GDM1 (cell line): ENCODE measurements around the gene DMTF1.
"Not testable (repeated sequence)": the region's sequence is repeated elsewhere in the genome, so short reads cannot be mapped to it uniquely, and the experiment has no call there.

Experiments used
- DNase-seq: peaks from one replicate; lab custom pipeline; 2025; lab: John Stamatoyannopoulos, UW

Gene DMTF1, protein sequence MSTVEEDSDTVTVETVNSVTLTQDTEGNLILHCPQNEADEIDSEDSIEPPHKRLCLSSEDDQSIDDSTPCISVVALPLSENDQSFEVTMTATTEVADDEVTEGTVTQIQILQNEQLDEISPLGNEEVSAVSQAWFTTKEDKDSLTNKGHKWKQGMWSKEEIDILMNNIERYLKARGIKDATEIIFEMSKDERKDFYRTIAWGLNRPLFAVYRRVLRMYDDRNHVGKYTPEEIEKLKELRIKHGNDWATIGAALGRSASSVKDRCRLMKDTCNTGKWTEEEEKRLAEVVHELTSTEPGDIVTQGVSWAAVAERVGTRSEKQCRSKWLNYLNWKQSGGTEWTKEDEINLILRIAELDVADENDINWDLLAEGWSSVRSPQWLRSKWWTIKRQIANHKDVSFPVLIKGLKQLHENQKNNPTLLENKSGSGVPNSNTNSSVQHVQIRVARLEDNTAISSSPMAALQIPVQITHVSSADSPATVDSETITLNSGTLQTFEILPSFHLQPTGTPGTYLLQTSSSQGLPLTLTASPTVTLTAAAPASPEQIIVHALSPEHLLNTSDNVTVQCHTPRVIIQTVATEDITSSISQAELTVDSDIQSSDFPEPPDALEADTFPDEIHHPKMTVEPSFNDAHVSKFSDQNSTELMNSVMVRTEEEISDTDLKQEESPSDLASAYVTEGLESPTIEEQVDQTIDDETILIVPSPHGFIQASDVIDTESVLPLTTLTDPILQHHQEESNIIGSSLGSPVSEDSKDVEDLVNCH

DNA sequence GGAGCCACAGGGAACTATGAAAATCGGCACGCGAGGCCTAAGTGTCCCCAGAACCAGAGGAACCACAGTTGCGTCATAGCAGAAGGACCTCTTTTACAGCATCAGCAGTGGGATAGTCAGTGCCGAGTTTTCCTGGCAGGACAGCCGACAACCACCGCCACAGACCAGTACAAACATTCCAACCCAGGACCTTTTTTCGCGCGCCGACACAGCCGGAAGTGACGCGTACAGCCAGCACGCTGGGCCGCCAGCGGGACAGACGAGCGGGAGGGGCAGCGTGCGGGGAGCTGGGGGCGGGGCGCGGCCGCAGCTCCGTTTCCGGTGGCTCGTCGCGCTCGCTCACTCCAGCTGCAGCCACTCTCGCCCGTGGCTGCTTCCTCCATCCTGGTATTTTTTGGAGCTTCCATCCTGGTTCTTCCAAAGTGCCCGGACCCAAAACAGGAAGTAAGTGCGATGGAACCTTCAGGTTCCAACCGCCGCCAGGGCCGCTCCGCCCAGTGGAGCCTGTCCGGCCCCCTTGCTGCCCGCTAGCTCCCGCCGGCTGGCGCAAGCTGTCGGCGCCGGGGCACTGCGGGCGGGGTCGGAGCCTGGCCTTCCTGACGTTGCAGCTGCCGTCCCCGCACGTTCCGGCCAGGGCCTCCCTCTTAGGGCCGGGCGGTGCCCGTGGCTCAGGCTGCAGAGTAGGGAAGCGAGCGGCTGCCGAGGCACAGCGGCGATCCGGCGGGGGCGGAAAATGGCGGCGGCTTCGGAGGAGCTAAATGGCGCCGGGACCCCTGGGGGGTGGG, at the start of gene DMTF1:
DMTF1 (plus strand) TSS at position 342 of the 785 bp plus-strand sequence. CDS start 12,489 bp downstream, outside the sequence.
- peak; percentile 94 for DNase-seq

DNA sequence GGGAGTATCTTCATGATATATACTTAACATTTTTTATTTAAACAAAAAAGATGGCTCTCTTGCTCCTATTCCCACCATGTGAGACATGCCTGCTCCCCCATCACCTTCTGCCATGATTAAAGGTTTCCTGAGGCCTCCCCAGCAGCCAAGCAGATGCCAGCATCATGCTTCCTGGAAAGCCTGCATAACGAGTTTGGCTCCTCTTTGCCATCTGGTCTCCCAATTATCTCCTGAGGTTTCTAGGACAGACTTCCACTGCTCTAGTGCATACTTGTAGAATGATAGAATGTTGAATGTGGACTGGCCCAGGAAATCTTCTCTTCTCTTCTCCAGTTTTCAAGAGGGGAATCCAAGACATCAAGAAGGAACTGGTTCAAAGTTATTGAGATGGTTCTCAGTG, 46.9 kb upstream of the DMTF1 start:
- no peak for DNase-seq

DNA sequence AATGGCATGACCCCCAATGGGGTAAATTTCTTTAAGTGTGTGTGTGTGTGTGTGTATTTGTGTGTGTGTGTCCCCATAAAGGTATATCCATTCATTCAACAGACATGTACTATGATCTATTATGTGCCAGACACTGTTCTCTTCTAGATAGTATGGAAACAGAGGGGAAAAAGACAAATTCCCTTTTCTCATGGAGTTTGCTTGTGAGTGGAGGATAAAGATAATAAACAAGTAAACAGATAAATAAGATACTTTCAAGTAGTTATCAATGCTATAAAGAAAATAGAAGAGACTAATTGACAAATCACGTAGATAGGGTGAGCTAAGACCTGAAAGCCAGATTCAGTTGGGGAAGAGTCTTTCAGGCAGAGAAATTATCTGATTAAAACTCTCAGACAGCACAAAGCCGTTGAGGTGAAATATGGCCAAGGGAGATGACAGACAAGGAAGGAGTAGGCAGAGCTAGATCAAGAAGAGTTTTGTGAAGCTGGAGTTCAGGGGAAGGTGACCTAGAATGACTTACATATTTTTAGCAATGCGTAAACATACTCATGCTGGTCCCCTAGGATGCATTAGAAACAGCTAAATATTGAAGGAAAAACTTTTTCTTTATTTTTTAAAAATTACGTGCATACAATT, 45.2 kb upstream of the DMTF1 start:
- DNase-seq: no peak

DNA sequence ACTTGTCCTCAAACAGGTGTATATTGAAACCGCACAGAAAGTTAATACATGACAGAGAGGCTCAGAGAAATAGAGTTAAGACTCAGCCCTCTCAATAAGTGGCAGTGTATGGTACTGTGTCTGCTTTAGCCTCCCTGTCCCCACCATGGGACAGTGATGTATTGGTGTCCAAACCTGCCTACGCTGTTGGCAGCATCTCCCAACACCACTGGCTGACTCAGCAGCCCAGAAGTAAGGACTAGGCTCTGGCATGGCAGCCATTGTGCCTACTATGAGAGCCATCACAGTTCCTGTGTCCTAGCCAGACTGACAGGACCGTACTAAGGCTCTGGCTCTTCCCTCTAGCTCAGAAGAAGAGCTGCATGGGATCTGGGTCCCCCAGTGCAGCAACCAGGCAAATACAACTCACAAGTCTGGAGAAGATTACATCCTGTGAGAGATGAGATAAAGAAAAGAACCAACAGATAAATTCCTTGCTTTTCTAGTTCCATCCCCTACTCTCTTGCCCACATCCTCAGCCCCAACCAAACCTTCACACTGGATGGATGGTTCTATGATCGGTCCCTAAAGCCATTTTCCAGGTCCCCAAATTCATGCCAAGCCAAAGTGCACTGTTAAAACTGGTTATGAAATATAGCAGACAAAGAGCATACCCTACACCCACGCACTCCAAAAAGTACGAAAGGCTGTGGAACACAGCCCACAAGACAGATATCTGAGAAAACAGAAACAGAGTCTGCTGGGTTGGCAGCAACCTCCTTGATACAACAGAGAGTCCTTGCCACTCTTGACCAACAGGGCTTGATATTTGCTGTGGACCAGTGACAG, 44.1 kb upstream of the DMTF1 start:
- DNase-seq: no peak

DNA sequence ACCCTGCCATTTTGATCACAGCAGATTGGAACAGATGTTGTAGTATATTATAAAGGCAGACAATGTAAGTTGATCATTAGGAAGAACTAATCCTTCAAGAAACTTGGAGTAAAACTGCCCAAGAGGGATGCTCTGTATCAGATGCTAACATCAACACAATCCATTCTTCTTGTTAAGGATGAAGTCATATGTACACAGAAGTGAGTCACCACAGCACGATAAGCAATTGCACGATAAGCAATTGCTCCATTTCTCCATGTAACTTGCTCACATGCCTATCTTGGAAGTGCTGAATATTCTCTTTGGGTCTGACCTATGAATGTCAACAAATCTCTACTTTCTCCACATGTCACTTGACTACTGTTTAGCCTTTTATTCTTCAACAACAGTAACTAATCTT, 41.5 kb upstream of the DMTF1 start:
- DNase-seq: no peak

DNA sequence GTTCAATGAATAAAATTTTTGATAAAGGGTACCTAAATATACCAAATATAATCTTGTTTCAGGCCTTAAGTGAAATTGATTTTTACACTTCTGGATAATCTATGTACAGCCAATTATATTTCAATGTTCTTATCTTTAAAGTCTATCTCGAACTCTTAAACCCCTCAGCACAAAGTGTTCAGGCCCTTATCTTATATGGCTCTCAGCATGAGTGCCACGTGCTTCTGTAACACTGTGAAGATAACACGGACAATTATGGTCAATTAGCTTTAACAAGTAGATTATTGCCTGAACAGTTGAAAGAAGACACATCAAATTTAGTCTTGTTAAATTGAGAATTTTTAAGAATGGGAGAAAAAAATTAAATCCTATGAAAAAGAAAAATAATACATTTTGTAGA, 40.4 kb upstream of the DMTF1 start:
- DNase-seq: no peak

DNA sequence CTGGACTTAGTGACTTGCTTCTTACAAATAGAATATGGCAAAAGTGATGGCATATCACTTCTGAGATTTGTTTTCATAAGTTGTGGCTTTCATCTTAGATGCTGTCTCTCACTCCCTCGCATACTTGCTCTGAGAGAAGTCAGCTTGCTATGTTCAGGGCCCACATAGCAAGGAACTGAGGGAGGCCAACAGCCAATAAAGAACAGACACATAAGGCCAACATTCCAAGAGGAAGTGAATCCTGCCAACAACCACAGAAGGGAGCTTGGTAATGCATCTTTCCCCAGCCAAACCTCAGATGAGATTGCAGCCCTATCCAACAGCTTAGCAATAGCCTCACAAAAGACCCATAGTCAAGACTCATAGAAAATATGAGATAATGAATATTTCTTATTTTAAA, 39.2 kb upstream of the DMTF1 start:
- DNase-seq: no peak

DNA sequence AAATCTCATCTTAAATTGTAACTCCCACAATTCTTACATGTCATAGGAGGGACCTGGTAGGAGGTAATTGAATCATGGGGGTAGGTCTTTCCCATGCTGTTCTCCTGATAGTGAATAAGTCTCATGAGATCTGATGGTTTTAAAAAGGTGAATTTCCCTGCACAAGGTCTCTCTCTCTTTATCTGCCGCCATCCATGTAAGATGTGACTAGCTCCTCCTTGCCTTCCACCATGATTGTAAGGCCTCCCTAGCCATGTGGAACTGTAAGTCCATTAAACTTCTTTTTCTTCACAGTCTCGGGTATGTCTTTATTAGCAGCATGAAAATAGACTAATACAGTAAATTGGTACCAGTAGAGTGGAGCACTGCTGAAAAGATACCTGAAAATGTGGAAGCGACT, 38.3 kb upstream of the DMTF1 start:
- DNase-seq: not testable (repeated sequence)

DNA sequence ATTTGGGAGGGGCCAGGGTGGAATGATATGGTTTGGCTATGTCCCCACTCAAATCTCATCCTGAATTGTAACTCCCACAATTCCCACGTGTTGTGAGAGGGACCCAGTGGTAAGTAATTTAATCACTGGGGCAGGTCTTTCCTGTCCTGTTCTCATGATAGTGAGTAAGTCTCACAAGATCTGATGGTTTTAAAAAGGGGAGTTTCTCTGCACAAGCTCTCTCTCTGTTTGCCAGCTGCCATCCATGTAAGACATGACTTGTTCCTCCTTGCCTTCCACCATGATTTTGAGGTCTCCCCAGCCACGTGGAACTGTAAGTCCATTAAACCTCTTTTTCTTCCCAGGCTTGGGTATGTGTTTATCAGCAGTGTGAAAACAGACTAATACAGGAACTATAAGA, 36.5 kb upstream of the DMTF1 start:
- DNase-seq: not testable (repeated sequence)

DNA sequence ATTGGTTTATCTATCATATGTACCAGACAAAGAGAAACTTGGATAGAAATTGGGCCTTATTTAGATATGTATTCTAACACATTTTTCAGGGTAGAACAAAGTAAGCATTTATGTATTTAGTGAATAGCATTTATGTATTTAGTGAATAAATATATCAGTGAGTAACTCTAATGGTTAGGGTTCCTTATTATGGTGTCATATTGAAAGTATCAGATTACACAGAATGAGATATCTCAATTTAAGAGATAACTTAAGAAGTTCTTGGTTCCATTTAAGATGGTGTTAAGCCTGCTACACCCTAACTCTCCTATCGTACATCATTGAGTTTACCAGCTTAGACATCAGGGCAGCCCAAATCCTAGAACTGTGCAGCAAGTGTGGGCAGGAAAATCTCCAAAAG, 35.9 kb upstream of the DMTF1 start:
- DNase-seq: no peak

DNA sequence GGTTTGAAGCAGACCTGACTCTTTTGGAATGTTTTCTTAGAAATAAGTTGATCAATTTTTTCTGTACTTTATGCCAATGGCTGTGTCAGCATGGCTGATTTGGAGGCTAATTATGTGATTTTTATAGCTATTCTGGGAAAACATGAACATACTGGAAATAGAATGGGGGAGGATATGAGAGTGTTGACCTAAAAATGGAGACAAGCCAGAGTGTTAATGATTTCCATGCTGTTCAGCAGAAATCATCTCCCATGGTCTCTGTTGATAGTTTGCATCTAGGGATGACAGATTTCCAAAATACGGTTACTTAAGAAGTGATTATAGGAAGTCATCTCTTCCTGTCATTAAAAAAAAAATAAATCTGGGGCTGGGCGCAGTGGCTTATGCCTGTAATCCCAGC, 32.7 kb upstream of the DMTF1 start:
- DNase-seq: no peak

DNA sequence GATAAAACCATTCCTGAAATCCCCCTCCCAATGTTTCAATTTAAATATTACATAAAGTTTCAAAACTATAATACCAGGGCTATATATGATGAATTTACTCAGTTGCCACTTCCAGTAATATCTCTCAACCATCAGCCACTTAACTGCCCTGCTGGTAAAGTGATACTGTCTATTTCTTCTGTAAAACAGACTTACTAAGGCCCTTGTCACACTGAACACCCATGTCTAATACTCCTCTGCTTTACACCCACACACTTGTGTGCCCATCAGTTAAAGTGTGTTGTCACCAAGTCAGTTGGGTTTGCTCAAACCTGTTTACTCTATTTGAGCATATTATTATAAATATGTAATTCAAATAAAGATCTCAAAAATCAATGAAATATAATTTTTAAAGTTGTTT, 29.1 kb upstream of the DMTF1 start:
- no peak for DNase-seq

DNA sequence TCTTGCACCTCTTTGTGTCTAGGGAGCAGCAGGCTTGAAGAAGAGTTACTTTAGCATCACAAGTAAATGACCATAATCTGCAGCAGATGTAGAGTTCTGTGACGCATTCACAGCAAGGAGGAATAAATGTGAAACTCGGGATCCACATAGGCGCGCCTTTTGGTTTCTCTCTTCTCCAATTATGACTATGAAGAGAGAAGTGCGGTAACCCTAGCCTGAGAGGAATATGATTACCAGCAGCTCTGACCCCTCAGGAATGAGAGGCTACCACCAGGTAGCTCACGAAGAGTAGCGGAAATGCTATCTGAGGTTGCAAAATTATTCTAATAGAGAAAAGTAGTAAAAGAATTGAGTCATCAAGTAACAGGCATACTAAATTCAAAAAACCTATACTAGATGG, 25.2 kb upstream of the DMTF1 start:
- no peak for DNase-seq

DNA sequence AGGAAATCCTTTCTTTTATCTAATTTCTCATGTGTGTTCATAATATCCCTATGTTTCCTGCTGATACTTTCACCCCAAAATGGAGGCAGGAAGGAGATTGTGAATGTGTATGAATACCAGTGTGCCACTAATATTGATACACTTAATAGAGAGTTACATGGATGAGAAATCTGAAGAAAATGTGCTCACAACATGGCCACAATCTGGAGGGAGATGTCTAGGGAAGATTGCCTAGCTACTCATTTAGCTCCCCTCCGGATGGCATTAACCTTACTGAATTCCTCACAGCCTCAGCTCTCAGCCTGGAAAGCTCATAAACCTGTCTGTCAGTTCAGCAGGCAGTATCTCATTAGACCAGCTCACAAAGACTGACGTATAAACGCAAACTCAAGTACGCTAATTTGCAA, 23.4 kb upstream of the DMTF1 start:
- no peak for DNase-seq

DNA sequence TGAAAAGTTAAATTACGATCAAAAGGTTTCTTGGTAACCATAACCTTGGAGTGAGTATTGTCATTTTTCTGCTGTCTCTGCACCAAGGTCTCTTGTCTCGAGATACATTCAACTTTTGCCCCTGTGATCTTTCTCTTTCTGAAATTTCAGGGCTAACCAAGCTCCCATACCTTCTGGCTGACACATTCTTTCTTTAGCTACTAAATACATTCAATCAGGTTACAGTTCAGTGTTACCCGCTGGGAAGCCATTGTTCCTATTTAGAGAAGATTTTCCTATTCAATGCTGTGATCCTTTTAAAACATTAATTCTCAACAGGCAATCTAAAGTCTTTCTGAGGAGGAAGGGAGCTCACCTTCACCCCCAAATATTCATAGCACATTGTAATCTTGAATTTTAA, 22.9 kb upstream of the DMTF1 start:
- no peak for DNase-seq

DNA sequence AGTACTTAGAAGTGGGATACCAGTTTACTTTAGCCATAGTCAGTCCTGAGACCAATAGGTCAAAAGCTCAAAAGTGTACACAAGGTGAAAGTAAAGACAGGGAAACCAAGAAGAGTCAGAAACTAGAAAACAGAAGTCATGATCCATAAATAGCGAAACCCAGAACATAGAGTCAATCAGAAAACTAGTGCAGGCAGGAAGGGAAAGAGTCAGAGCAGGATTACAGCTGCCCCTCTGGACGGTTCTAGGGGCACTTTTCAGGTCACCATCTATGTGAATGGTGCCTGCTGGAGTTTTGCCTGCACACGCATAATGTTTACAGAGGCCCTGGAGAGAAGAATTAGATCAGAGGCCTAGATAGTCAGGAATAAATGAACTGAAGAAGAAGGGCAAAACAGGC, 22.4 kb upstream of the DMTF1 start:
- DNase-seq: no peak

DNA sequence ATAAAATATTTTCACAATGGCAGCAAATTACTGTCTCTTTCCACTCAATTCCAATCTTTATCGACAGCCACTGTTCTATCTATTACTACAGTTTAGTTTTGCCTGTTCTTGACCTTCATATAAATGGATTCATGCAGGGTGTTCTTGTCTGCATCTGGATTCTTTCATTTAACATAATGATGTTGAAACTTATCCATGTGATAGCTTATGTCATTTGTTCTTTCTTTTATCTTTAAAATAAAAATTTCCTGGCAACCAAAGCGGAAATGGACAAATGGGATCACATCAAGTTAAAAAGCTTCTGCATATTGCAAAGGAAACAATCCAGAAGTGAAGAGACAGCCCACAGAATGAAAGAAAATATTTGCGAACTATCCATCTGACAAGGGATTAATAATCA, 20.5 kb upstream of the DMTF1 start:
- no peak for DNase-seq

DNA sequence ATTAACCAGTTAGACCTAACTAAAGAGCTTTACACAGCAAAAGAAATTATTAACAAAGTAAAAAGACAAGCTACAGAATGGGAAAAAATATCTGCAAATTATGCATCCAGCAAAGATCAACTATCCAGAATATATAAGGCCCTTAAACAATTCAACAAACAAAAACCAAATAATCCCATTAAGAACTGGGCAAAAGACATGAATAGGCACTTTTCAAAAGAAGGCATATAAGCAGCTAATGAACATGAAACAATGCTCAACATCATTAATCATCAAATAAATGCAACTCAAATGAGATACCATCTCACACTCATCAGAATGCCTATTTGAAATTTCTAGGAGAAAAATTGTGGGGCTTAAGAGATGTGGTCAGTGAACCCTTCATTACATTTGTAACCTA, 15.0 kb upstream of the DMTF1 start:
- DNase-seq: no peak

DNA sequence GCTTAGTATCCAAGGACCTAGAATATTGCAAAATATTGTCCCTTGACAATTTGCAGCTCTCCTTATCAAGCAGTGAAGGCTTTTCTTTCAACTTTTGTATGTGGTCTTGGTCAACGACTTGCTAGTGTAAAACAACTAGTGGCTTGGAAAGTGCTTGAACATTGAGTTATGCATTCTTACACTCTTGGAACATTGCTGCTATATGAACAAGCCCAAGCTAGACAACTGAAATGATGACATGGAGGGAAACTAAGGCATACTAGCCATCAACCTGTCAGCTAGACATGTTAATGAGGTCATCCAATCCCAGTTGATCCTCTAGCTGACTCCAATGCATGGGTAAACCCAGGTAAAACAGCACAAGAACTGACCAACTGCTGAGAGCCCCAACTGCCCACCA, 12.7 kb upstream of the DMTF1 start:
- DNase-seq: no peak

DNA sequence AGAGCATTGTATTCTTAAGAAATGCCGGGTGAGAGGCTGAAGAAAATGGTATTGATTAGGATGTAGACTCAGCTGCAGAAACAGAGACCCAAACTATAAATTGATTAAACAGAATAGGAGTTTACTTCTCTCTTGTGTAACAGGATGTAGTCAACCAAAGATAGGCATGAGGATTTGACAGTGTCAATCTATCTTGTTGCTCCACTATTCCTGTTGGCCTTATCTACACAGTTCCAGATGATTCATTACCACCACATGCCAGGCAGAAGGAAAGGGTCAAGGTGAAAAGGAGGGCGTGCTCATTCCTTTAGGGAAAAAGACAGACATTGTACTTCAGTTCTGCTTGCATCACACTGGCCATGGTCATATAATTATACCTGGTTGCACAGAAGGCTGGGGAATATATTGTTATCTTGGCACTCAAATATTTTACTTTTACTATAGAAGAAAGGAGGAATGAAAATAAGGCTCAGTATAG, 11.9 kb upstream of the DMTF1 start:
- DNase-seq: peak; percentile 52

DNA sequence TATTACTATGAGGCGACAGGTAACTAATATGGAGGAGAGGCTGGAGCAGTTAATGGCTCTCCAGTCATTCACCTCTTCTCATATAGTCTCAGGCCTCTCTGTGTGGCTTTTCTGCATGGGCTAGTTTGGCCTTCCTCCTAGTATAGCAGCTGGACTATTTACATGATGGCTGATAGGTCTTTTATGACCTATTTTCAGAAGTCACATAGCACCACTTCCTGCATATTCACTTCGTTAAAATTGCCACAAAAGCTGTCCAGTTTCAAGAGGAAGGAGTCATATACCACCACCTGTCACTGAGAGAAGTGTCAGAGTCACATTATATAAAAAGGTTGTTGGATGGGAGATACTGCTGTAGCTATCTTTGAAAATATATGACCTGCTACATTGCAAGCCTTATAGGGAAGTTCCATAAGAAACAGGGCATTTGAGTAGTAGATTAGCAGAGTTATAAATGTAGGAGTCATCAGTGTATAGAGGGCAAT, 8.0 kb upstream of the DMTF1 start:
- DNase-seq: peak; percentile 17
